C4-2B (cell line): ENCODE data around the gene YPEL4.

ENCODE experiments used
- ZFX ChIP-seq: fragments of 450-650 bp; IDR thresholded peaks from 2 replicates; pipeline ENCODE4 v1.6.1; 2017
- TF ChIP-seq, protein P1 (sequence below): fragments of 450-650 bp; conservative IDR thresholded peaks from 2 replicates; pipeline ENCODE4 v1.5.1; 2017; ENCODE audit warnings: mild to moderate bottlenecking

DNA sequence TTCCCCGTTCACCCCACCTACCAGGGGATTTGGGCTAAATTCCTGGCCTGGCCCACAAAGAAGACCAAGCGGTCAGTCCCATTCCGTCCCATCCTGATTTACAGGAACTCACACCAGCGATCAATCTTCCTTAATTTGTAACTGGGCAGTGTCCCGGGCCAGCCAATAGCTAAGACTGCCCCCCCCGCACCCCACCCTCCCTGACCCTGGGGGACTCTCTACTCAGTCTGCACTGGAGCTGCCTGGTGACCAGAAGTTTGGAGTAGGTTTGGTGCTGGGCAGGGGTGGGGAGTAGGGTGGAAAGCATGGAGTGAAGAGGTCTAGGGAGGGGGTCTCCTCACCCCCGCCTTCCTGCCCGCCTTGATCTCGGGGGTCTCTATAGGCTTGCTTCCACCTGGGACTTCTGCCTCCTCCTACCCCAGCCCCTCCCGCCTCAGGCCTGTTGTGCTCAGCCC is 52.2 kb downstream of the YPEL4 start, which contains the start of gene SERPING1:
- TF ChIP-seq, protein P1, sequence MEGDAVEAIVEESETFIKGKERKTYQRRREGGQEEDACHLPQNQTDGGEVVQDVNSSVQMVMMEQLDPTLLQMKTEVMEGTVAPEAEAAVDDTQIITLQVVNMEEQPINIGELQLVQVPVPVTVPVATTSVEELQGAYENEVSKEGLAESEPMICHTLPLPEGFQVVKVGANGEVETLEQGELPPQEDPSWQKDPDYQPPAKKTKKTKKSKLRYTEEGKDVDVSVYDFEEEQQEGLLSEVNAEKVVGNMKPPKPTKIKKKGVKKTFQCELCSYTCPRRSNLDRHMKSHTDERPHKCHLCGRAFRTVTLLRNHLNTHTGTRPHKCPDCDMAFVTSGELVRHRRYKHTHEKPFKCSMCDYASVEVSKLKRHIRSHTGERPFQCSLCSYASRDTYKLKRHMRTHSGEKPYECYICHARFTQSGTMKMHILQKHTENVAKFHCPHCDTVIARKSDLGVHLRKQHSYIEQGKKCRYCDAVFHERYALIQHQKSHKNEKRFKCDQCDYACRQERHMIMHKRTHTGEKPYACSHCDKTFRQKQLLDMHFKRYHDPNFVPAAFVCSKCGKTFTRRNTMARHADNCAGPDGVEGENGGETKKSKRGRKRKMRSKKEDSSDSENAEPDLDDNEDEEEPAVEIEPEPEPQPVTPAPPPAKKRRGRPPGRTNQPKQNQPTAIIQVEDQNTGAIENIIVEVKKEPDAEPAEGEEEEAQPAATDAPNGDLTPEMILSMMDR = no peak
- no peak for TF ChIP-seq ZFX
